Panc1 (cell line): ENCODE data around the gene FMC1. TPM values are rescaled to one million over a fixed set of nuclear protein-coding genes. Genes with fewer than 3 reads are reported as not detected.

Experiments used
- ATAC-seq: fragments of 200-7000 bp; cut with Tn5 transposase; 2 replicates; pipeline ENCODE4 v1.9.1; 2020; ENCODE audit warnings: mild to moderate bottlenecking, moderate library complexity
- BruUV-seq: library from RNA; stranded (reverse); fragments of 400-500 nt; replicated peaks from 2 replicates; lab custom pipeline; 2021; lab: Mats Ljungman, UMichigan
- CTCF ChIA-PET: fragments of 300-600 bp; sonication (Branson Sonifier 250); formaldehyde crosslinking; loops from one replicate; lab custom pipeline; 2022; ENCODE audit warnings: antibody characterized with exemption; lab: Charles Lee
- POLR2A ChIA-PET: fragments of 300-600 bp; sonication (Branson Sonifier 250); formaldehyde crosslinking; loops from one replicate; lab custom pipeline; 2022; ENCODE audit warnings: antibody characterized with exemption; lab: Charles Lee
- DNase-seq: peaks from one replicate; pipeline ENCODE4 v3.0.0-alpha.2; 2010; ENCODE audit warnings: low read depth, low spot score
- H3K27ac ChIP-seq: 2 replicates; pipeline ENCODE4 v1.5.1; 2011; ENCODE audit warnings: mild to moderate bottlenecking, low read length, inconsistent platforms
- H3K27me3 ChIP-seq: fragments of 200-500 bp; sonication (Bioruptor generic); 2 replicates; pipeline ENCODE4 v1.6.0; 2014; ENCODE audit warnings: low read length, inconsistent platforms; ENCODE audit not compliant: control insufficient read depth, insufficient read depth
- H3K36me3 ChIP-seq: fragments of 200-500 bp; sonication (Bioruptor generic); 2 replicates; pipeline ENCODE4 v1.5.1; 2014; ENCODE audit warnings: inconsistent platforms, mild to moderate bottlenecking, low read length, moderate library complexity; ENCODE audit not compliant: control insufficient read depth, insufficient read depth
- H3K4me1 ChIP-seq: 2 replicates; pipeline ENCODE4 v1.5.1; 2011; ENCODE audit warnings: inconsistent platforms, mild to moderate bottlenecking, low read length, moderate library complexity; ENCODE audit not compliant: control insufficient read depth, insufficient read depth
- H3K4me3 ChIP-seq, 2 experiments: 2 replicates each; pipeline ENCODE4 v1.5.1; 2011 to 2012; ENCODE audit warnings: low read depth in 2 of 2, low read length in 2 of 2, mild to moderate bottlenecking in 2 of 2, inconsistent platforms in 1 of 2, moderate library complexity in 1 of 2
- H3K9me3 ChIP-seq: fragments of 200-500 bp; sonication (Bioruptor generic); 2 replicates; pipeline ENCODE4 v1.5.1; 2014; ENCODE audit warnings: low read depth, mild to moderate bottlenecking, inconsistent platforms, low read length, moderate library complexity; ENCODE audit not compliant: control insufficient read depth, insufficient read depth
- CTCF ChIP-seq: fragments of 450-650 bp; IDR thresholded peaks from 2 replicates; pipeline ENCODE4 v1.5.1; 2017; ENCODE audit warnings: mild to moderate bottlenecking
- POLR2AphosphoS5 ChIP-seq: IDR thresholded peaks from 2 replicates; pipeline ENCODE4 v1.6.1; 2012; ENCODE audit warnings: mild to moderate bottlenecking, low read depth, low read length, moderate library complexity
- REST ChIP-seq, 2 experiments: IDR thresholded peaks; 2 replicates each; pipeline ENCODE4 v1.6.1; 2011 to 2012; ENCODE audit warnings: low read depth in 2 of 2, control low read depth in 1 of 2, low read length in 1 of 2, mild to moderate bottlenecking in 1 of 2, moderate library complexity in 1 of 2; ENCODE audit not compliant: insufficient read depth in 1 of 2
- SIN3A ChIP-seq: IDR thresholded peaks from 2 replicates; pipeline ENCODE4 v1.6.1; 2012; ENCODE audit warnings: low read depth, mild to moderate bottlenecking, low read length, moderate library complexity, borderline replicate concordance; ENCODE audit not compliant: insufficient read depth
- TCF7L2 ChIP-seq: IDR thresholded peaks from 2 replicates; pipeline ENCODE4 v1.6.1; 2011; ENCODE audit warnings: mild to moderate bottlenecking, low read depth, low read length, inconsistent platforms
- in situ Hi-C: cut with HindIII; loops from 2 replicates; pipeline ENCODE4 v1.10.0; 2016; ENCODE audit warnings: low sequenced_read_pairs, low pct_unique_long_range_greater_than_20kb
- intact Hi-C: fragments of 100-400 bp; cut with micrococcal nuclease; formaldehyde crosslinking; loops from one replicate; pipeline ENCODE4 v1.10.0; 2022; ENCODE audit not compliant: unreplicated experiment
- total RNA-seq: library from RNA; stranded (reverse); gene quantifications from one replicate; pipeline ENCODE4 v1.2.1, GENCODE V29; 2021; ENCODE audit not compliant: unreplicated experiment

Gene FMC1
- total RNA-seq, 1 experiment from 2014 or later: 12.7 TPM

GRCh38 chr7:139367438-139368155 is 26.5 kb downstream of the FMC1 start:
- Histone ChIP-seq H3K36me3 (peaks cover 21% of the 10 kb centered on the region; the same call in 1 of the 2 replicates), H3K9me3 (no peaks in the 10 kb centered on the region), H3K4me1 (peaks cover 30% of the 10 kb centered on the region), H3K27ac (no peak overlapping the region), H3K27me3 (no peaks in the 10 kb centered on the region), H3K4me3 (no peak overlapping the region)
- in situ Hi-C loops (no loop called here), intact Hi-C loops (no loop called here)
- CTCF ChIA-PET: no interaction called here
- ATAC-seq (no peak), DNase-seq (no peak)
- TF ChIP-seq TCF7L2 (no peak), SIN3A (no peak), POLR2AphosphoS5 (no peak), CTCF (no peak), REST (IDR thresholded peaks at IDR 0.05; ENCODE audit: insufficient read depth in 1 of 2, low read depth in 2 of 2, low read length in 1 of 2) (no peak)
- POLR2A ChIA-PET: interaction anchor here (0.6 kb wide), 1 partner anchor 151 kb away, joined by 3 read pairs; no protein-coding TSS in a partner anchor
- no TSS peak for BruUV-seq

- intact Hi-C loops (no loop called here), in situ Hi-C loops (no loop called here)
- TF ChIP-seq TCF7L2 (no peak), CTCF (no peak), REST (IDR thresholded peaks at IDR 0.05; ENCODE audit: insufficient read depth in 1 of 2, low read depth in 2 of 2, low read length in 1 of 2) (no peak), SIN3A (no peak), POLR2AphosphoS5 (no peak)
- Histone ChIP-seq H3K27ac (no peak overlapping the region), H3K36me3 (peaks cover 11% of the 10 kb centered on the region; the same call in 1 of the 2 replicates), H3K4me3 (no peak overlapping the region), H3K27me3 (no peaks in the 10 kb centered on the region), H3K4me1 (peaks cover 24% of the 10 kb centered on the region), H3K9me3 (no peaks in the 10 kb centered on the region)
- DNase-seq (no peak), ATAC-seq (0 out of 2 replicates have a peak, but pooled peaks have one; percentile 43)
- CTCF ChIA-PET: no interaction called here
- no TSS peak for BruUV-seq
- POLR2A ChIA-PET: interaction anchor here (0.6 kb wide), 1 partner anchor 11 kb away, joined by 4 read pairs; the partner anchor contains the start of gene LUC7L2
Observed at GRCh38 chr7:139370301-139370942, 29.3 kb downstream of the FMC1 start.
